Cardiac fibroblast (primary cell): ENCODE measurements around the gene TMEM59.
"Not testable (repeated sequence)": the region's sequence is repeated elsewhere in the genome, so short reads cannot be mapped to it uniquely, and the experiment has no call there.

Source experiments
- DNase-seq, 2 donors: peaks; one replicate each; pipeline versions ENCODE4 v3.0.0 to v3.0.0-alpha.2; 2010; ENCODE audit warnings: low read depth in 2 of 2
- H3K4me3 ChIP-seq, 2 donors: replicated peaks in 1 of 2; 1 replicate in 1 of 2; 2 replicates in 1 of 2; pipeline ENCODE4 v1.5.1; 2011; ENCODE audit warnings: low read depth in 2 of 2, low read length in 2 of 2, mild to moderate bottlenecking in 2 of 2, moderate library complexity in 1 of 2
- TF ChIP-seq, protein P1 (sequence below): IDR thresholded peaks from one replicate; pipeline ENCODE4 v1.5.1; 2011; ENCODE audit warnings: low read depth, mild to moderate bottlenecking, low read length, inconsistent platforms

TMEM59 gene

DNA sequence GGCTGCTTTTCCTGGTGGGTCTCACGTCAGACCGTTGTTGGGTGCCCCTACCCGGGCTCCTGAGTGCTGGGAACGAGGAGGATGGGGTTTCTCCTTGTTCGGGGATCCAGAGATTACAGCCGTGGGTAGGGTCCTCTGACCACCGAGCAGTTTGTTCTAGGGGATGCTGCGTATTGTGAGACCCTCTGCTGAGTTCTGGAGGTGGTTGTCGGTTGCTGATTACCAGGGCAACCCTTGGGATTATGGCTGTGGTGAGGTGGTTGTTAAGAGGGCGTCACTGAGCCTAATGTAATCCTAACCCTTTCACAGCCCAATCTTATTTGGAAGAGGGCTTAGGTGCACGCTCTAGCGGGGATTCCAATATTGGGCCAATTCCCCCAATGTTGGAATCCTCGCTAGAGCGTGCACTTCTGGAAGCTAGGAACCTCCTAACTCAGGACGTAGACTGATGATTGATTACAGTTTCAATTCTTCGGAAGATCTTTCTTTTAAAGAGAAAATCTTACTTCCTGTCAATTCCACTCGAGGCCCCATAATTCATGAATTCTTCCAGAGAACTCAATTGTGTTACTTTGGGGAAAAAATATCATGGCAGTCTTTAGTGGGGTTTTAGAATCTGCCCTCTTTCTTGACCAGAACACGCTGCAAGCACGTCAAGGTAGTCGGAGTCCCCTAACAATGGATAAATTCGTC lies 887 bp upstream of the TMEM59 start:
- DNase-seq = peak; percentile 36 to 45
- TF ChIP-seq, protein P1, sequence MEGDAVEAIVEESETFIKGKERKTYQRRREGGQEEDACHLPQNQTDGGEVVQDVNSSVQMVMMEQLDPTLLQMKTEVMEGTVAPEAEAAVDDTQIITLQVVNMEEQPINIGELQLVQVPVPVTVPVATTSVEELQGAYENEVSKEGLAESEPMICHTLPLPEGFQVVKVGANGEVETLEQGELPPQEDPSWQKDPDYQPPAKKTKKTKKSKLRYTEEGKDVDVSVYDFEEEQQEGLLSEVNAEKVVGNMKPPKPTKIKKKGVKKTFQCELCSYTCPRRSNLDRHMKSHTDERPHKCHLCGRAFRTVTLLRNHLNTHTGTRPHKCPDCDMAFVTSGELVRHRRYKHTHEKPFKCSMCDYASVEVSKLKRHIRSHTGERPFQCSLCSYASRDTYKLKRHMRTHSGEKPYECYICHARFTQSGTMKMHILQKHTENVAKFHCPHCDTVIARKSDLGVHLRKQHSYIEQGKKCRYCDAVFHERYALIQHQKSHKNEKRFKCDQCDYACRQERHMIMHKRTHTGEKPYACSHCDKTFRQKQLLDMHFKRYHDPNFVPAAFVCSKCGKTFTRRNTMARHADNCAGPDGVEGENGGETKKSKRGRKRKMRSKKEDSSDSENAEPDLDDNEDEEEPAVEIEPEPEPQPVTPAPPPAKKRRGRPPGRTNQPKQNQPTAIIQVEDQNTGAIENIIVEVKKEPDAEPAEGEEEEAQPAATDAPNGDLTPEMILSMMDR = no peak
- H3K4me3 ChIP-seq = peak overlapping the region; percentile 71 to 88

DNA sequence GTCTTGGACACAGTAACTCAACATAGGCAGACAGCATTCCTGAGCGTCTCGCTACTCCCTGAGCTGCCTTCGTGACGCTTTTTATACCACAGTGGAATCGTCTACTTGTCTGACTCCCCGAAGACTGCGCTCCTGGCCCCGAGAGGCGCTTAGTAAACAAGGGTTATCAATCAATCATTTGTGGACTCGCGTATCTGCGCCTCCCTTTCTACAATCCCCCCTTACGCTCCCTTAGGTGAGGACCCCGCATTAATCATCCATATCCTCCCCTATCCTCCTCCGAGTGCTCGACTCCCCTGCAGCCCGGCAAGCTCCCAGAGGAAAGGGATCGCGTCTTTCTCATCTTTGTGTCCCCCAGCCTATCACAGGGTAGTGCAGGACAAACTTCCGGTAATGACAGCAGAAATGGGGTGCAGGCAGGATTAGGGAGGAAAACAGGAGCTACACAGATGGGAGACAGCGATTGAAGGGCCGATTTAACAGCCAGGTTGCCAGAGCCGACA lies 522 bp downstream of the TMEM59 start:
- DNase-seq = peak; percentile 63 to 67
- peak overlapping the region; percentile 88 to 98 for H3K4me3 ChIP-seq
- TF ChIP-seq, protein P1 = no peak

DNA sequence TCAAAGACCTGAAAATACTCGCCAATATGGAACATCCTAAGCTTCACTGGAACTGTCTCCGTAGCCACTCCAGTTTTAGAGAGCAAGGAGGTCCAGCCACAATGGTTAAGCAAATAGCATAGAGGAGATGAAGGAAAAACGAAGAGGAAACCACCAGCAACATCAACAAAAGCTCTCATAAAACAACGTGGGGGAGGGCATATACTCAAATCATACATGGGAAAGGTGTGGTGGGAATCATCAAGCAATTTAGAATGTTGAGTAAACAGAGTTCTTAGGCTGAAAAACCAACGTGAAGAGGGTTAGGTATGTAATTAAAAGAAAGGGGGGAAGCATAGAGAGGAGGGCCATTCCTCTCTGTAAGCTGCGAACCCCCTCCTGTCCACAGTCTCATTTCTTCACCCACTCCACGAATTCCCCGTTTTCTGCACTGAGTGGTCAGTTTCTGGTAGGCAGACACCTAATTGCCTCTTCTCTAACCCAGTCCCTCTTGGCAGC lies 1.0 kb downstream of the TMEM59 start:
- DNase-seq = peak; percentile 12 to 24
- peak overlapping the region; percentile 88 to 98 for H3K4me3 ChIP-seq
- TF ChIP-seq, protein P1 = no peak

DNA sequence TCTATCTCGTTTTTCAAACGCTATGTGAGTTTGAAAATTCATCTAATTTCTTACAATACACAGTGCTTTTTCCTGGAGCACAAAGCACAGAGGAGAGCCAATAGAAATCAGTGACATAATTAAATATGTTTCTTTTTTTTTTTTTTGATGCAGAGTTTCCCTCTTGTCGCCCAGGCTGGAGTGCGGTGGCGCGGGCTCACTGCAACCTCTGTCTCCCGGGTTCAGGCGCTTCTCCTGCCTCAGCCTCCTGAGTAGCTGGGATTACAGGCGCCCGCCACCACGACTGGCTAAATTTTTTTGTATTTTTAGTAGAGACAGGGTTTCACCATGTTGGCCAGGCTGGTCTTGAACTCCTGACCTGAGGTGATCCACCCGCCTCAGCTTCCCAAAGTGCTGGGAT lies 2.6 kb downstream of the TMEM59 start:
- H3K4me3 ChIP-seq, DNase-seq: not testable (repeated sequence)

DNA sequence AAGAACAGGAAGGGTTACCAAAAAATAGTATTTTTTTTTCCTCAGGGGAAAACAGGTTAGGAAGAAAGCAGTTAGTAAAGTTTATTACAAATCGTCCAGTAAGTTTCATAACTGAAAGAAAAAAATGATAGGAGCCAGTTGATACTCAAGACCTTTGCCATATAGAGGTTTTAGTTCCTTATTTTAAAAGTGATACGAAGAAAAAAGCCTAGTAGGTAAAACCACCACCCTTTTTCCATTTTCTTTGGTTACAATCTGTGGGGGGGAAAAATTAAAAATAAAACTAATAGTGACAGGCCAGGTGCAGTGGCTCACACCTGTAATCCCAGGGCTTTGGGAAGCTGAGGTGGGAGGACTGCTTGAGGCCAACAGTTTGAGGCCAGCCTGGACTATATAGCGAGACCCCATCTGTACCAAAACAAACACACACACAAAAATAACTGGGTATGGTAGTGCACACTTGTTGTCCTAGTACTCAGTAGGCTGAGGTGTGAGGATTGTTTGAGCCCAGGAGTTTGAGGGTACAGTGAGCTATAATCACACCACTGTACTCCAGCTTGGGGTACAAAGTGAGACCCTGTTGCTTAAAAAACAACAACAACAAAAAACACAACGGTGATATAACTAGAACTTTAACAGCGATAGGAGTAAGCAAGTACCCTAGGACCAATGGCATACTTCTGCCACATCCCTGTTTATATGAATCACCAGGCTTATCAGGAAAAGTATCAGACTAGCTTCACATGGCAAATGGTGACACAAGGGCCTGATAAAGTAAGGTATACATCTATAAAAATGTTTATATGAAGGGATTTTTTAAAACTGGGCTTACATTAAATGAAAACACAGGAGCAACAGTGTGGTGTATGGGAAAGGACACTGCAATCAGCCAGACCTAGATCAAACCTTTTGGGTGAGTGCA lies 5.4 kb downstream of the TMEM59 start:
- no peak for DNase-seq
- TF ChIP-seq, protein P1 = no peak
- no peak overlapping the region for H3K4me3 ChIP-seq

DNA sequence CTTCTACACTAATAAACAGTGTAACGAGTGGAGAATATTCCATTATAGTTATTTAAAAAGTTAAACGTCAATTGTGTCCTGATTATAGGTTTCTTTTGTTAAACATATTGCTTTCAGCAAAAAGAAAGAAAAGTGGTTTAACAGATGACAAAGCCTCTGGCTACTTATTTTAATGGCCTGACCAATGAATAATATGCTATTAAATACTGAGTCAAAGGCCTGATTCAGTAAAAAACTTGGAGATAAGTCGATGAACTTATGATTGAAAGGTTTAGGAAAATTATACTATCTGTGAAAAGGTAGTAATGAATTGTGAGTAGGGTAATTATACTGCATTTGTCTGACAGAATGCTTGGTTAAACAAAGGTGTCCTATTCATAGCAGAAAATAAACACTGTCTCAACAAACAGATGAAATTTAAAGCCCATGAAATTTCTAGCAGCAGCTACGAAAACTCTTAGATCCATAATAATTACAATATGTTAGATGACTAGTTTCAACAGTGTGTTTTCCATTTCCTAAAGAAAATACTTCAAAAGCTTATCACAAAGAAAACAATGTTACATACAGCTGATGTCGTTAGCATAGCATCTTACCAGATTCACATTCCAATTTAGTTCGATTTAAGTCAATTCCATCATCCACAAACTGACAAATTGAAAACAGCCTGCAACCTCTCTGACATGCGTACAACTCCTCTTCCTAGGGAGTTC lies 6.2 kb downstream of the TMEM59 start:
- TF ChIP-seq, protein P1 = no peak
- no peak overlapping the region for H3K4me3 ChIP-seq
- DNase-seq = peak in 1 of 2 donors; percentile 36

DNA sequence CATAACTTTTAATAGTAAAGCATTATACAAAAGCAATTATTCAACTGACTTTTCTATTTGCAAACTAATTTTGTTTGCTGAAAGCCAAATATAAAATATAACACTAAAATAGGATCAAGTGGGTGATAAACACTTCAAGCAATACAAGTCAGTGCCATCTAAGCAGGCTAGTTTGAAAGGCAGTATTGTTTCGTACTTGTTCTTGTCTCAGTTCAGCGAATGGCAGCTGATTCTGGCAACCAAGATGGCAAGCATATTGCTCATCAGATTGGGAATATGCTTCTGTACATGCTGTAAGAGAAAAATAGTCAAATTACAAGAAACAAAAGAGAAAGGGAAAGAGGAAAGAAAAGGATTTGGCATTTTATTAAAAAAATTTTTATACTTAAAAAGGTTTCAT lies 7.5 kb downstream of the TMEM59 start:
- DNase-seq = no peak
- TF ChIP-seq, protein P1 = no peak
- no peak overlapping the region for H3K4me3 ChIP-seq
